K562 (cell line): ENCODE measurements around the gene METTL6. TPM values are rescaled to one million over a fixed set of nuclear protein-coding genes. Genes with fewer than 3 reads are reported as not detected.

Experiments
- AFF1 ChIP-seq, 2 experiments: fragments of 450-650 bp; IDR thresholded peaks; 2 replicates each; pipeline ENCODE4 v1.6.1; 2018; ENCODE audit warnings: mild to moderate bottlenecking in 2 of 2, low read depth in 1 of 2; ENCODE audit not compliant: partially characterized antibody in 2 of 2
- ARID1B ChIP-seq: fragments of 450-650 bp; IDR thresholded peaks from 2 replicates; pipeline ENCODE4 v1.6.1; 2016; ENCODE audit warnings: antibody characterized with exemption, mild to moderate bottlenecking, inconsistent platforms
- ATF3 ChIP-seq, 2 experiments: fragments of 450-650 bp in 1 of 2; sonication (generic) in 1 of 2; formaldehyde crosslinking in 1 of 2; IDR thresholded peaks in 1 of 2; conservative IDR thresholded peaks in 1 of 2; 2 replicates each; pipeline versions ENCODE4 v1.6.1 to v1.8.1; 2016 to 2023; ENCODE audit warnings: mild to moderate bottlenecking in 2 of 2, moderate library complexity in 2 of 2, inconsistent platforms in 1 of 2, missing genetic modification reagents in 1 of 2
- CBFA2T3 ChIP-seq: fragments of 450-650 bp; IDR thresholded peaks from 2 replicates; pipeline ENCODE4 v1.6.1; 2017
- CHD2 ChIP-seq: IDR thresholded peaks from 2 replicates; pipeline ENCODE4 v1.6.1; 2011; ENCODE audit warnings: low read depth, low read length
- JUN ChIP-seq, 2 experiments: sonication (generic) in 1 of 2; formaldehyde crosslinking in 1 of 2; IDR thresholded peaks; 2 replicates each; pipeline versions ENCODE4 v1.6.1 to v1.8.0; 2012 to 2022; ENCODE audit warnings: borderline replicate concordance in 2 of 2, mild to moderate bottlenecking in 2 of 2, improper control_type of control experiment in 1 of 2, low read depth in 1 of 2, low read length in 1 of 2, missing genetic modification reagents in 1 of 2
- JUND ChIP-seq, 2 experiments: IDR thresholded peaks; 2 replicates in 1 of 2; 3 replicates in 1 of 2; pipeline ENCODE4 v1.6.1; 2011; ENCODE audit warnings: borderline replicate concordance in 2 of 2, low read depth in 2 of 2, low read length in 2 of 2, improper control_type of control experiment in 1 of 2, missing biosample characterization in 1 of 2, missing genetic modification characterization in 1 of 2, missing genetic modification reagents in 1 of 2
- LCOR ChIP-seq: sonication (generic); formaldehyde crosslinking; IDR thresholded peaks from 2 replicates; pipeline ENCODE4 v1.8.0; 2022; ENCODE audit warnings: mild to moderate bottlenecking, missing genetic modification reagents
- MAX ChIP-seq: sonication (generic); formaldehyde crosslinking; IDR thresholded peaks from 2 replicates; pipeline ENCODE4 v1.9.0; 2022; ENCODE audit warnings: mild to moderate bottlenecking, missing genetic modification reagents
- NR2F6 ChIP-seq: fragments of 450-650 bp; formaldehyde crosslinking; IDR thresholded peaks from 2 replicates; pipeline ENCODE4 v1.4.0; 2020; ENCODE audit warnings: mild to moderate bottlenecking
- RERE ChIP-seq: sonication (generic); formaldehyde crosslinking; IDR thresholded peaks from 2 replicates; pipeline ENCODE4 v1.8.0; 2023; ENCODE audit warnings: missing genetic modification reagents, mild to moderate bottlenecking, borderline replicate concordance
- SMARCA4 ChIP-seq: fragments of 450-650 bp; IDR thresholded peaks from 2 replicates; pipeline ENCODE4 v1.6.1; 2016
- SMARCC2 ChIP-seq: fragments of 450-650 bp; IDR thresholded peaks from 2 replicates; pipeline ENCODE4 v1.6.1; 2017; ENCODE audit warnings: antibody characterized with exemption, moderate library complexity, mild to moderate bottlenecking, low read depth
- TARDBP ChIP-seq: fragments of 450-650 bp; IDR thresholded peaks from 2 replicates; pipeline ENCODE4 v1.6.1; 2016
- YY1 ChIP-seq, 3 experiments: IDR thresholded peaks; 2 replicates each; pipeline ENCODE4 v1.6.1; 2011; ENCODE audit warnings: low read length in 2 of 3, mild to moderate bottlenecking in 2 of 3, moderate library complexity in 2 of 3, borderline replicate concordance in 1 of 3, control low read depth in 1 of 3, low read depth in 1 of 3; ENCODE audit not compliant: insufficient read depth in 3 of 3, insufficient replicate concordance in 2 of 3, control insufficient read depth in 1 of 3, insufficient read length in 1 of 3; ENCODE audit errors: extremely low read depth in 1 of 3
- ZNF77 ChIP-seq: fragments of 250-450 bp; sonication (Bioruptor Pico); IDR thresholded peaks from 2 replicates; pipeline ENCODE4 v1.5.0; 2020
- polyA plus RNA-seq, 8 experiments: library from polyadenylated mRNA; depleted of rRNA in 4 of 8; stranded (reverse) in 5 of 8; unstranded in 3 of 8; fragments of >200 nt; fragmentation: Nextera tagmentation in 2 of 8; fragmentation: Illumina TruSeq in 1 of 8; extraction: Ambion mirVana in 2 of 8; extraction: Trizol in 1 of 8; gene quantifications; 2 replicates each; pipeline versions ENCODE4 v1.2.1 to v1.2.3, GENCODE V29; 2011 to 2014; ENCODE audit warnings: inconsistent platforms in 1 of 8, missing spikeins in 1 of 8
- total RNA-seq, 7 experiments: library from RNA; depleted of rRNA in 6 of 7; stranded (reverse); fragments of >200 nt in 6 of 7; fragmentation: Illumina TruSeq in 2 of 7; extraction: Trizol in 2 of 7; gene quantifications; 2 replicates each; pipeline versions ENCODE4 v1.2.1 to v1.2.3, GENCODE V29; 2011 to 2021; ENCODE audit warnings: low replicate concordance in 1 of 7

Gene METTL6
- total and polyA plus RNA-seq, 9 of the 15 experiments (the other 6 are each of a cell fraction or from before 2014, with no cell fraction given) = 18.8 to 61.5 (median 33.9) TPM

- TF ChIP-seq AFF1 (IDR thresholded peaks at IDR 0.05; ENCODE audit: low read depth in 1 of 2, partially characterized antibody in 2 of 2) = peak in 1 of 2 experiments; percentile 33
- TF ChIP-seq YY1 (IDR thresholded peaks at IDR 0.05; ENCODE audit: borderline replicate concordance in 1 of 3, control insufficient read depth in 1 of 3, extremely low read depth in 1 of 3, insufficient read depth in 3 of 3, insufficient read length in 1 of 3, insufficient replicate concordance in 2 of 3, low read depth in 1 of 3, low read length in 2 of 3) = no peak
- TF ChIP-seq TARDBP = no peak
- peak; percentile 53 for TF ChIP-seq ARID1B
- no peak for TF ChIP-seq ZNF77 (CRISPR knock-in tag)
- TF ChIP-seq LCOR (CRISPR knock-in tag) = peak; percentile 38; the same call in 1 of the 2 replicates
- TF ChIP-seq CBFA2T3 = peak; percentile 53; the same call in 1 of the 2 replicates
- TF ChIP-seq JUND (IDR thresholded peaks at IDR 0.05; ENCODE audit: borderline replicate concordance, low read depth, low read length) = peak; percentile 89
- peak; percentile 86; the same call in 2 of the 3 replicates for TF ChIP-seq JUND (tag; IDR thresholded peaks at IDR 0.05; ENCODE audit: borderline replicate concordance, low read depth, low read length)
- TF ChIP-seq SMARCC2 = 0 out of 2 replicates have a peak, but pooled peaks have one; percentile 44
- TF ChIP-seq NR2F6 (CRISPR knock-in tag) = no peak
- peak; percentile 75 for TF ChIP-seq SMARCA4
- TF ChIP-seq MAX = no peak
- TF ChIP-seq JUN (IDR thresholded peaks at IDR 0.05; ENCODE audit: borderline replicate concordance, low read depth, low read length) = peak; percentile 74
- TF ChIP-seq JUN (CRISPR knock-in tag; IDR thresholded peaks at IDR 0.05; ENCODE audit: borderline replicate concordance) = no peak
- TF ChIP-seq ATF3 (IDR thresholded peaks at IDR 0.05) = peak; percentile 88
- no peak for TF ChIP-seq ATF3 (CRISPR knock-in tag; conservative IDR thresholded peaks at IDR 0.05)
- TF ChIP-seq RERE = no peak
- no peak for TF ChIP-seq CHD2
These were observed 60.3 kb downstream of the METTL6 start (continued) for GRCh38 chr3:15367059-15367458.
